GM12878 (cell line): Measurements from ENCODE around the gene MEF2C. TPM values are rescaled to one million over a fixed set of nuclear protein-coding genes. Genes with fewer than 3 reads are reported as not detected.

ENCODE experiments used
- BCLAF1 ChIP-seq: fragments of 450-650 bp; IDR thresholded peaks from 2 replicates; pipeline ENCODE4 v1.6.1; 2017; ENCODE audit warnings: antibody characterized with exemption, mild to moderate bottlenecking, moderate library complexity
- CBFB ChIP-seq: IDR thresholded peaks from 2 replicates; pipeline ENCODE4 v1.6.1; 2016; ENCODE audit warnings: antibody characterized with exemption, low read depth
- CEBPB ChIP-seq, 2 experiments: fragments of 150-350 bp in 1 of 2; IDR thresholded peaks; 2 replicates each; pipeline ENCODE4 v1.6.1; 2012 to 2014; ENCODE audit warnings: low read depth in 2 of 2, low read length in 2 of 2, borderline replicate concordance in 1 of 2, inconsistent platforms in 1 of 2
- DPF2 ChIP-seq: fragments of 450-650 bp; IDR thresholded peaks from 2 replicates; pipeline ENCODE4 v1.6.1; 2017; ENCODE audit warnings: mild to moderate bottlenecking
- FOS ChIP-seq: IDR thresholded peaks from 3 replicates; pipeline ENCODE4 v1.6.1; 2011; ENCODE audit warnings: borderline replicate concordance; ENCODE audit not compliant: insufficient read length; ENCODE audit errors: extremely low read depth
- GATAD2B ChIP-seq: fragments of 450-650 bp; conservative IDR thresholded peaks from 2 replicates; pipeline ENCODE4 v1.6.1; 2017; ENCODE audit warnings: low read depth, mild to moderate bottlenecking, moderate library complexity
- HDAC2 ChIP-seq: fragments of 200-600 bp; sonication (generic); IDR thresholded peaks from 2 replicates; pipeline ENCODE4 v1.6.1; 2017
- JUND ChIP-seq: IDR thresholded peaks from 2 replicates; pipeline ENCODE4 v1.6.1; 2012; ENCODE audit warnings: low read depth, mild to moderate bottlenecking, low read length, improper control_type of control experiment, moderate library complexity
- MYB ChIP-seq: fragments of 150-350 bp; IDR thresholded peaks from 2 replicates; pipeline ENCODE4 v1.6.1; 2014; ENCODE audit warnings: mild to moderate bottlenecking, low read depth, low read length, borderline replicate concordance
- MYC ChIP-seq: IDR thresholded peaks from 2 replicates; pipeline ENCODE4 v1.6.1; 2011; ENCODE audit warnings: mild to moderate bottlenecking, low read length, moderate library complexity, inconsistent platforms; ENCODE audit not compliant: insufficient read depth, insufficient replicate concordance, insufficient read length, severe bottlenecking
- NFIC ChIP-seq: IDR thresholded peaks from 2 replicates; pipeline ENCODE4 v1.6.1; 2012; ENCODE audit warnings: low read depth, mild to moderate bottlenecking, inconsistent platforms, low read length, moderate library complexity
- NFXL1 ChIP-seq: fragments of 450-650 bp; IDR thresholded peaks from 2 replicates; pipeline ENCODE4 v1.6.1; 2017; ENCODE audit warnings: antibody characterized with exemption, mild to moderate bottlenecking, borderline replicate concordance
- NFYA ChIP-seq: IDR thresholded peaks from 2 replicates; pipeline ENCODE4 v1.6.1; 2011; ENCODE audit warnings: low read depth, mild to moderate bottlenecking, low read length, improper control_type of control experiment, borderline replicate concordance
- NRF1 ChIP-seq: conservative IDR thresholded peaks from 2 replicates; pipeline ENCODE4 v1.6.1; 2011; ENCODE audit warnings: mild to moderate bottlenecking, low read depth, low read length, improper control_type of control experiment
- POLR2AphosphoS2 ChIP-seq: IDR thresholded peaks from 2 replicates; pipeline ENCODE4 v1.6.1; 2011; ENCODE audit warnings: low read depth, mild to moderate bottlenecking, low read length, improper control_type of control experiment, moderate library complexity
- POLR2AphosphoS5 ChIP-seq: IDR thresholded peaks from 2 replicates; pipeline ENCODE4 v1.6.1; 2011; ENCODE audit warnings: mild to moderate bottlenecking, low read length, inconsistent platforms
- RAD51 ChIP-seq: fragments of 450-650 bp; IDR thresholded peaks from 2 replicates; pipeline ENCODE4 v1.6.1; 2016; ENCODE audit warnings: moderate library complexity, mild to moderate bottlenecking, inconsistent platforms
- SIN3A ChIP-seq: IDR thresholded peaks from 2 replicates; pipeline ENCODE4 v1.6.1; 2012; ENCODE audit warnings: low read depth, low read length, improper control_type of control experiment
- SREBF1 ChIP-seq: IDR thresholded peaks from 2 replicates; pipeline ENCODE4 v1.6.1; 2012; ENCODE audit warnings: mild to moderate bottlenecking, low read length
- STAT3 ChIP-seq: IDR thresholded peaks from 2 replicates; pipeline ENCODE4 v1.6.1; 2011; ENCODE audit warnings: low read depth, low read length, improper control_type of control experiment
- TBL1XR1 ChIP-seq: IDR thresholded peaks from 2 replicates; pipeline ENCODE4 v1.6.1; 2012; ENCODE audit warnings: low read depth, low read length, improper control_type of control experiment
- TCF7 ChIP-seq: IDR thresholded peaks from 2 replicates; pipeline ENCODE4 v1.6.1; 2014; ENCODE audit warnings: antibody characterized with exemption, borderline replicate concordance
- ZBED1 ChIP-seq: IDR thresholded peaks from 2 replicates; pipeline ENCODE4 v1.6.1; 2016; ENCODE audit warnings: borderline replicate concordance
- ZNF217 ChIP-seq: fragments of 450-650 bp; IDR thresholded peaks from 2 replicates; pipeline ENCODE4 v1.6.1; 2017; ENCODE audit warnings: antibody characterized with exemption, mild to moderate bottlenecking
- ZNF24 ChIP-seq: fragments of 450-650 bp; IDR thresholded peaks from 2 replicates; pipeline ENCODE4 v1.6.1; 2017; ENCODE audit warnings: antibody characterized with exemption, mild to moderate bottlenecking
- ZNF622 ChIP-seq: fragments of 450-650 bp; IDR thresholded peaks from 2 replicates; pipeline ENCODE4 v1.6.1; 2017; ENCODE audit warnings: mild to moderate bottlenecking, inconsistent platforms
- polyA plus RNA-seq, 11 experiments: library from polyadenylated mRNA; depleted of rRNA in 4 of 11; unstranded in 6 of 11; stranded (reverse) in 5 of 11; fragments of >200 nt; fragmentation: Nextera tagmentation in 4 of 11; fragmentation: Illumina TruSeq in 1 of 11; extraction: Ambion mirVana in 4 of 11; extraction: Trizol in 1 of 11; gene quantifications; 1 replicate in 1 of 11; 2 replicates in 10 of 11; pipeline versions ENCODE4 v1.2.1 to v1.2.3, GENCODE V29; 2011 to 2016; ENCODE audit warnings: inconsistent platforms in 2 of 11, missing spikeins in 2 of 11, low read depth in 1 of 11
- total RNA-seq, 4 experiments: library from RNA; depleted of rRNA in 3 of 4; stranded (reverse); fragments of >200 nt in 3 of 4; fragmentation: Illumina TruSeq in 1 of 4; extraction: Trizol in 1 of 4; gene quantifications; 2 replicates each; pipeline versions ENCODE4 v1.2.1 to v1.2.3, GENCODE V29; 2013 to 2021
- TF ChIP-seq, protein P1 (sequence below): fragments of 450-650 bp; formaldehyde crosslinking; IDR thresholded peaks from 2 replicates; pipeline ENCODE4 v1.4.0; 2022; ENCODE audit warnings: mild to moderate bottlenecking, moderate library complexity

The MEF2C gene
- total and polyA plus RNA-seq, 10 of the 15 experiments (the other 5 are each of a cell fraction or from before 2014, with no cell fraction given), result 104 to 225 (median 180) TPM

DNA sequence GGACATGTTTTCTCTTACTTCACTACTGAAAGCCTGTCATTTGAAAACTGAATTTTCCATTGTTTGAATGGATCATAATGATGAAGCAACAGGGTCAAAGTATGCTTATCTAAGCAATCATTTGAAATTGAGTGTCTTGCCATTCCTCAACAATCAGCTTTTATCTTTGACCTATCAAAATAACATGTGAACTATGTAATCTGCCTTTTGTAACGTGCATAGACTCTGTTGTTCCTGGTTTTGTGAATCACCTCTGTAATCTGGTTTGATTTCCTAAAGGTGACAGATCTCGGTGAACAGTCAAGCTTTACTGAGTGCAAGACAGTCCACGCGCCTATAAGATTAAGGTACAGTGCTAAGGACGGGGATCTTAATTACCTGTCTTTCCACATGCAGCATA, 3.3 kb downstream of the MEF2C start (continued):
- TF ChIP-seq CBFB (no peak), MYB (no peak), DPF2 (no peak), STAT3 (no peak), NFIC (no peak), POLR2AphosphoS2 (0 out of 2 replicates have a peak, but pooled peaks have one; percentile 26), FOS (no peak), ZBED1 (0 out of 2 replicates have a peak, but pooled peaks have one; percentile 57), SIN3A (peak; percentile 47; the same call in 1 of the 2 replicates), TCF7 (no peak), ZNF622 (no peak), JUND (no peak), TBL1XR1 (no peak), NRF1 (no peak), POLR2AphosphoS5 (peak; percentile 71), BCLAF1 (no peak), NFYA (no peak), SREBF1 (no peak), CEBPB (IDR thresholded peaks at IDR 0.05; ENCODE audit: borderline replicate concordance in 1 of 2, low read depth in 2 of 2, low read length in 2 of 2) (no peak; a peak in 1 of 4 replicates), NFXL1 (no peak), HDAC2 (no peak), ZNF217 (no peak), GATAD2B (no peak), MYC (no peak), RAD51 (no peak), ZNF24 (no peak)
- TF ChIP-seq, protein P1, sequence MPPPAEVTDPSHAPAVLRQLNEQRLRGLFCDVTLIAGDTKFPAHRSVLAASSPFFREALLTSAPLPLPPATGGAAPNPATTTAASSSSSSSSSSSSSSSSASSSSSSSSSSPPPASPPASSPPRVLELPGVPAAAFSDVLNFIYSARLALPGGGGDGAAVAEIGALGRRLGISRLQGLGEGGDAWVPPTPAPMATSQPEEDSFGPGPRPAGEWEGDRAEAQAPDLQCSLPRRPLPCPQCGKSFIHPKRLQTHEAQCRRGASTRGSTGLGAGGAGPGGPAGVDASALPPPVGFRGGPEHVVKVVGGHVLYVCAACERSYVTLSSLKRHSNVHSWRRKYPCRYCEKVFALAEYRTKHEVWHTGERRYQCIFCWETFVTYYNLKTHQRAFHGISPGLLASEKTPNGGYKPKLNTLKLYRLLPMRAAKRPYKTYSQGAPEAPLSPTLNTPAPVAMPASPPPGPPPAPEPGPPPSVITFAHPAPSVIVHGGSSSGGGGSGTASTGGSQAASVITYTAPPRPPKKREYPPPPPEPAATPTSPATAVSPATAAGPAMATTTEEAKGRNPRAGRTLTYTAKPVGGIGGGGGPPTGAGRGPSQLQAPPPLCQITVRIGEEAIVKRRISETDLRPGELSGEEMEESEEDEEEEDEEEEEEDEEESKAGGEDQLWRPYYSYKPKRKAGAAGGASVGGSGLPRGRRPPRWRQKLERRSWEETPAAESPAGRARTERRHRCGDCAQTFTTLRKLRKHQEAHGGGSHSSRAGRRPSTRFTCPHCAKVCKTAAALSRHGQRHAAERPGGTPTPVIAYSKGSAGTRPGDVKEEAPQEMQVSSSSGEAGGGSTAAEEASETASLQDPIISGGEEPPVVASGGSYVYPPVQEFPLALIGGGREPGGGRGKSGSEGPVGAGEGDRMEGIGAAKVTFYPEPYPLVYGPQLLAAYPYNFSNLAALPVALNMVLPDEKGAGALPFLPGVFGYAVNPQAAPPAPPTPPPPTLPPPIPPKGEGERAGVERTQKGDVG (CRISPR knock-in tag), result no peak
